GM18519 (cell line): ENCODE data around the gene TSPAN11.
A peak's percentile ranks its signal among the peaks of the same experiment; 100 is the strongest.

ENCODE experiments used
- ATAC-seq: cut with Tn5 transposase; IDR thresholded peaks from one replicate; pipeline ENCODE4 v1.9.1; 2021; ENCODE audit warnings: mild to moderate bottlenecking, moderate library complexity; ENCODE audit not compliant: unreplicated experiment, low FRiP score

The TSPAN11 gene

GRCh38 chr12:30976206-30976605 lies 49.7 kb downstream of the TSPAN11 start:
- no peak for ATAC-seq

- no peak for ATAC-seq
Measured at GRCh38 chr12:30977124-30977523, 50.6 kb downstream of the TSPAN11 start.

GRCh38 chr12:30977537-30978349 lies 51.2 kb downstream of the TSPAN11 start:
- ATAC-seq: no peak

GRCh38 chr12:30978639-30979038 lies 52.1 kb downstream of the TSPAN11 start:
- no peak for ATAC-seq

- ATAC-seq: no peak
Measured at GRCh38 chr12:30979371-30980259, 53.1 kb downstream of the TSPAN11 start.

GRCh38 chr12:30980955-30981662 lies 54.6 kb downstream of the TSPAN11 start:
- no peak for ATAC-seq

GRCh38 chr12:30982413-30982812 lies 55.9 kb downstream of the TSPAN11 start:
- no peak for ATAC-seq

- peak; percentile 61 for ATAC-seq
Measured at GRCh38 chr12:30985814-30986452, 59.4 kb downstream of the TSPAN11 start.

- no peak for ATAC-seq
Measured at GRCh38 chr12:30988086-30988485, 61.5 kb downstream of the TSPAN11 start.

- ATAC-seq: no peak
Measured at GRCh38 chr12:30988646-30989286, 62.2 kb downstream of the TSPAN11 start.

GRCh38 chr12:30989754-30990153 lies 63.2 kb downstream of the TSPAN11 start:
- peak; percentile 39 for ATAC-seq

GRCh38 chr12:30990316-30990715 lies 63.8 kb downstream of the TSPAN11 start:
- no peak for ATAC-seq

GRCh38 chr12:30990776-30991175 lies 64.2 kb downstream of the TSPAN11 start:
- ATAC-seq: no peak

- no peak for ATAC-seq
Measured at GRCh38 chr12:30991466-30991865, 64.9 kb downstream of the TSPAN11 start.

- ATAC-seq: no peak
Measured at GRCh38 chr12:30992381-30992780, 65.8 kb downstream of the TSPAN11 start.

- no peak for ATAC-seq
Measured at GRCh38 chr12:30993766-30994165, 67.2 kb downstream of the TSPAN11 start.

- no peak for ATAC-seq
Measured at GRCh38 chr12:30994274-30994673, 67.7 kb downstream of the TSPAN11 start.

GRCh38 chr12:30996255-30996654 lies 69.7 kb downstream of the TSPAN11 start:
- no peak for ATAC-seq

GRCh38 chr12:30996752-30997151 lies 70.2 kb downstream of the TSPAN11 start:
- no peak for ATAC-seq
